ENCODE data around the gene PGLYRP4. TPM values are rescaled to one million over a fixed set of nuclear protein-coding genes. Genes with fewer than 3 reads are reported as not detected.

Gene PGLYRP4
- total RNA-seq, 1 experiment from 2014 or later, result not detected

DNA sequence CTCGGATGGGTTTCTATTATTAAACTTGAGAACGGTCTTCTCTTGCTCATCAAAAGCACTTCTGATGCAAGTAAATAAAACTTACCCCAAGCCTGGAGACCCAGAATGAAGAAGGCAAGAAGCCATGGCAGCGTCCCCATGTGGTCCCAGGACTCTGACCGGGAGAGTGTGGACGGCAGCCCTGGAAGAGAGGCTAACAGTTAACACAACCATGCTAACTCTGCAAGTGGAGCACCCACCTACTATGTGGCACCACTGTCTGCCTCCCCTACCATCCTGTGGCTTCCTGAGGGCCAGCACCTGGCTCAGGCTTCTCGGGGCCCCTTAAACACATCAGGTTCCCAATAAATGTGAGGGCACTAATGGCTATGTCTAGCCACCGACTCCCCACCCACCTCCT, 38.1 kb downstream of the PGLYRP4 start:
- no peak for DNase-seq (ENCODE audit: low read depth, low spot score)
- no peaks in the 10 kb centered on the region for H3K4me1 ChIP-seq (ENCODE audit: control insufficient read depth, insufficient read depth, low read length)
- H3K27me3 ChIP-seq (ENCODE audit: control insufficient read depth, insufficient read depth, low read length), result peaks cover 2% of the 10 kb centered on the region
- H3K27ac ChIP-seq (ENCODE audit: low read length), result no peak overlapping the region
- H3K4me3 ChIP-seq (ENCODE audit: low read depth in 2 of 2, low read length in 2 of 2), result no peak overlapping the region
- H3K9me3 ChIP-seq (ENCODE audit: control insufficient read depth, insufficient read depth, low read depth, low read length), result no peaks in the 10 kb centered on the region
- CTCF ChIA-PET, result no interaction called here
- POLR2A ChIA-PET, result no interaction called here
- in situ Hi-C loops (cut with HindIII; ENCODE audit: low pct_unique_long_range_greater_than_20kb, low sequenced_read_pairs), result no loop called here
- ATAC-seq, result no peak
- TF ChIP-seq POLR2AphosphoS5 (IDR thresholded peaks at IDR 0.05; ENCODE audit: low read depth, low read length), result no peak
- TF ChIP-seq, protein P1, sequence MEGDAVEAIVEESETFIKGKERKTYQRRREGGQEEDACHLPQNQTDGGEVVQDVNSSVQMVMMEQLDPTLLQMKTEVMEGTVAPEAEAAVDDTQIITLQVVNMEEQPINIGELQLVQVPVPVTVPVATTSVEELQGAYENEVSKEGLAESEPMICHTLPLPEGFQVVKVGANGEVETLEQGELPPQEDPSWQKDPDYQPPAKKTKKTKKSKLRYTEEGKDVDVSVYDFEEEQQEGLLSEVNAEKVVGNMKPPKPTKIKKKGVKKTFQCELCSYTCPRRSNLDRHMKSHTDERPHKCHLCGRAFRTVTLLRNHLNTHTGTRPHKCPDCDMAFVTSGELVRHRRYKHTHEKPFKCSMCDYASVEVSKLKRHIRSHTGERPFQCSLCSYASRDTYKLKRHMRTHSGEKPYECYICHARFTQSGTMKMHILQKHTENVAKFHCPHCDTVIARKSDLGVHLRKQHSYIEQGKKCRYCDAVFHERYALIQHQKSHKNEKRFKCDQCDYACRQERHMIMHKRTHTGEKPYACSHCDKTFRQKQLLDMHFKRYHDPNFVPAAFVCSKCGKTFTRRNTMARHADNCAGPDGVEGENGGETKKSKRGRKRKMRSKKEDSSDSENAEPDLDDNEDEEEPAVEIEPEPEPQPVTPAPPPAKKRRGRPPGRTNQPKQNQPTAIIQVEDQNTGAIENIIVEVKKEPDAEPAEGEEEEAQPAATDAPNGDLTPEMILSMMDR (IDR thresholded peaks at IDR 0.05), result no peak
- TF ChIP-seq, protein P2, sequence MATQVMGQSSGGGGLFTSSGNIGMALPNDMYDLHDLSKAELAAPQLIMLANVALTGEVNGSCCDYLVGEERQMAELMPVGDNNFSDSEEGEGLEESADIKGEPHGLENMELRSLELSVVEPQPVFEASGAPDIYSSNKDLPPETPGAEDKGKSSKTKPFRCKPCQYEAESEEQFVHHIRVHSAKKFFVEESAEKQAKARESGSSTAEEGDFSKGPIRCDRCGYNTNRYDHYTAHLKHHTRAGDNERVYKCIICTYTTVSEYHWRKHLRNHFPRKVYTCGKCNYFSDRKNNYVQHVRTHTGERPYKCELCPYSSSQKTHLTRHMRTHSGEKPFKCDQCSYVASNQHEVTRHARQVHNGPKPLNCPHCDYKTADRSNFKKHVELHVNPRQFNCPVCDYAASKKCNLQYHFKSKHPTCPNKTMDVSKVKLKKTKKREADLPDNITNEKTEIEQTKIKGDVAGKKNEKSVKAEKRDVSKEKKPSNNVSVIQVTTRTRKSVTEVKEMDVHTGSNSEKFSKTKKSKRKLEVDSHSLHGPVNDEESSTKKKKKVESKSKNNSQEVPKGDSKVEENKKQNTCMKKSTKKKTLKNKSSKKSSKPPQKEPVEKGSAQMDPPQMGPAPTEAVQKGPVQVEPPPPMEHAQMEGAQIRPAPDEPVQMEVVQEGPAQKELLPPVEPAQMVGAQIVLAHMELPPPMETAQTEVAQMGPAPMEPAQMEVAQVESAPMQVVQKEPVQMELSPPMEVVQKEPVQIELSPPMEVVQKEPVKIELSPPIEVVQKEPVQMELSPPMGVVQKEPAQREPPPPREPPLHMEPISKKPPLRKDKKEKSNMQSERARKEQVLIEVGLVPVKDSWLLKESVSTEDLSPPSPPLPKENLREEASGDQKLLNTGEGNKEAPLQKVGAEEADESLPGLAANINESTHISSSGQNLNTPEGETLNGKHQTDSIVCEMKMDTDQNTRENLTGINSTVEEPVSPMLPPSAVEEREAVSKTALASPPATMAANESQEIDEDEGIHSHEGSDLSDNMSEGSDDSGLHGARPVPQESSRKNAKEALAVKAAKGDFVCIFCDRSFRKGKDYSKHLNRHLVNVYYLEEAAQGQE (IDR thresholded peaks at IDR 0.05; ENCODE audit: insufficient read depth in 1 of 2, low read depth in 2 of 2, low read length in 1 of 2), result no peak
- TF ChIP-seq SIN3A (IDR thresholded peaks at IDR 0.05; ENCODE audit: borderline replicate concordance, insufficient read depth, low read depth, low read length), result no peak
- no peaks in the 10 kb centered on the region for H3K36me3 ChIP-seq (ENCODE audit: control insufficient read depth, insufficient read depth, low read length)
- no TSS peak for BruUV-seq (replicated peaks)
- intact Hi-C loops (cut with micrococcal nuclease; ENCODE audit: unreplicated experiment), result no loop called here

DNA sequence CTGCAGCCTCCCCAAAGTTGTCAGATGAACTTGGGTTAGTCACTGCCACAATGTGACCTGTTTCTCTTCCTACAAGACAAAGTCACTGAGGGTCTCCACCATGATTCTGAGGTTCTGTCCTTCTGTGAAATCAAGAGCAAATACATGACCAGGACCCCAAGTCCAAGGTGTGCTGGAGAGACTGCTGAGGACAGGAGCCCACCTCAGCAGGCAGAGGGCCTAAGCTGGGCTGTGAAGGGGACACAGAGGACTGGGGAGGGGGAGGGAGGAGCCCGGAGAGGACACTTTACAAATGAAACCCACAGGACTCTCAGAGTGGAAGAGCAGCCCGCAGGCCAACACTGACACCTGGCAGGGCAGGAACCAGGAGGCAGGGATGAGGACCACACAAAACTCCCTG, 39.2 kb downstream of the PGLYRP4 start:
- POLR2A ChIA-PET, result no interaction called here
- BruUV-seq (replicated peaks), result no TSS peak
- in situ Hi-C loops (cut with HindIII; ENCODE audit: low pct_unique_long_range_greater_than_20kb, low sequenced_read_pairs), result no loop called here

More for the DNA sequence above, 39.2 kb downstream of the PGLYRP4 start:
- no peaks in the 10 kb centered on the region for H3K9me3 ChIP-seq (ENCODE audit: control insufficient read depth, insufficient read depth, low read depth, low read length)
- ATAC-seq (no peak), DNase-seq (ENCODE audit: low read depth, low spot score) (no peak)
- H3K36me3 ChIP-seq (ENCODE audit: control insufficient read depth, insufficient read depth, low read length), result no peaks in the 10 kb centered on the region
- H3K4me1 ChIP-seq (ENCODE audit: control insufficient read depth, insufficient read depth, low read length), result no peaks in the 10 kb centered on the region
- H3K4me3 ChIP-seq (ENCODE audit: low read depth in 2 of 2, low read length in 2 of 2), result no peak overlapping the region
- H3K27ac ChIP-seq (ENCODE audit: low read length), result no peak overlapping the region
- TF ChIP-seq, protein P1 (IDR thresholded peaks at IDR 0.05), result no peak
- TF ChIP-seq SIN3A (IDR thresholded peaks at IDR 0.05; ENCODE audit: borderline replicate concordance, insufficient read depth, low read depth, low read length) (no peak), POLR2AphosphoS5 (IDR thresholded peaks at IDR 0.05; ENCODE audit: low read depth, low read length) (no peak)
- CTCF ChIA-PET, result no interaction called here
- H3K27me3 ChIP-seq (ENCODE audit: control insufficient read depth, insufficient read depth, low read length), result peaks cover 4% of the 10 kb centered on the region
- intact Hi-C loops (cut with micrococcal nuclease; ENCODE audit: unreplicated experiment), result no loop called here

Measured in Panc1 (cell line).